ENCODE results near the gene PPARD. TPM values are rescaled to one million over a fixed set of nuclear protein-coding genes. Genes with fewer than 3 reads are reported as not detected.

The PPARD gene
- total and polyA plus RNA-seq, 2 of the 13 experiments (the other 11 are each of a cell fraction or from before 2014, with no cell fraction given) = 6.1 to 13.3 TPM

DNA sequence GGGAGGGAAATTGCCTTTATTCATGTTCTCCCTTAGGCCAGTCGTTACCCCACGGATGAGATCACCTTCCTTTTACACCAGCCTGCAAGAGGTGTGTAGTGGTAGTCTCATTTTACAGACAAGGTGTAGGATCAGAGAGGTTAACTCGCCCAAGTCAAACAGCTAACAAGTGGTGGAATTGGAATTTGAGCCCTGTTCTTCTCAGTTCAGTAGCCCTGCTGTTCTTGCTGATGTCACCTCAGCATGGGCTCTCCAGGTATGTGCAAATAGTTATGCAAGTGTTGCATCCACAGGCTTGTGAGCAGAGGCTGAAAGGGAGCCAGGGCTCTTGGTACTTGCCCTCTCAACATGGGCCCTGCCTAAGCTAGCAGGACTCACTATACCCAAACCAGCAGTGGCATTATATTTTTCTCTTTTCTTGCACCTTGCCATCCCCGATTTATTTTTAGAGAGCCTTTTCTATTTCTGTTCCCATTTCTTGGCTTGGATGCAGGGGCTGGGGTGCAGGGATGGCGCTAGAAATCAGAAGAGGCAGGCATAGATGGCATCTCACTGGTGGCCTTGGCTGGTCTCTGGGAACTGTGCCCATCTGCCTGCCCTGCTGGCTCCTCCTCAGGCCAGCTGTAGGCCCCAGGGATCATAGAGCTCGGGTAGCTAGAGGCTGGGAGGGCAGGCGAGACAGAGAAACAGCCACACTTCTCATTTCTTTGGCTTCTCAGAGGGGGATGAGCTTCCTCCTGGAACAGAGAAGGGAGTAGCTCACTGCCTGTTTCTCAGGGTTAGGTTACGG is 18.2 kb downstream of the PPARD start (continued):
- TF ChIP-seq SIN3B (IDR thresholded peaks at IDR 0.05; ENCODE audit: low read length) (no peak), KAT2B (IDR thresholded peaks at IDR 0.05; ENCODE audit: borderline replicate concordance, low read depth, low read length) (no peak), SCMH1 (CRISPR knock-in tag; IDR thresholded peaks at IDR 0.05; ENCODE audit: borderline replicate concordance) (no peak), ZNF441 (CRISPR knock-in tag; IDR thresholded peaks at IDR 0.05; ENCODE audit: borderline replicate concordance) (peak; percentile 68; the same call in 1 of the 2 replicates), ZNF772 (CRISPR knock-in tag; IDR thresholded peaks at IDR 0.05) (no peak), ZNF121 (CRISPR knock-in tag; IDR thresholded peaks at IDR 0.05) (no peak), DMAP1 (CRISPR knock-in tag; IDR thresholded peaks at IDR 0.05) (0 out of 2 replicates have a peak, but pooled peaks have one; percentile 41), ZNF468 (CRISPR knock-in tag; IDR thresholded peaks at IDR 0.05) (no peak), ZBTB7B (CRISPR knock-in tag; IDR thresholded peaks at IDR 0.05) (peak; percentile 52; the same call in 1 of the 2 replicates), U2AF1 (optimal IDR thresholded peaks at IDR 0.05; ENCODE audit: low read depth, low read length) (no peak), ZNF747 (CRISPR knock-in tag; IDR thresholded peaks at IDR 0.05; ENCODE audit: borderline replicate concordance) (no peak), ZC3H4 (CRISPR knock-in tag; IDR thresholded peaks at IDR 0.05; ENCODE audit: borderline replicate concordance) (no peak), YY1 (IDR thresholded peaks at IDR 0.05; ENCODE audit: insufficient read depth, insufficient replicate concordance, low read depth, low read length) (no peak), SRY (CRISPR knock-in tag; IDR thresholded peaks at IDR 0.05) (no peak)
- TF ChIP-seq, protein P1, sequence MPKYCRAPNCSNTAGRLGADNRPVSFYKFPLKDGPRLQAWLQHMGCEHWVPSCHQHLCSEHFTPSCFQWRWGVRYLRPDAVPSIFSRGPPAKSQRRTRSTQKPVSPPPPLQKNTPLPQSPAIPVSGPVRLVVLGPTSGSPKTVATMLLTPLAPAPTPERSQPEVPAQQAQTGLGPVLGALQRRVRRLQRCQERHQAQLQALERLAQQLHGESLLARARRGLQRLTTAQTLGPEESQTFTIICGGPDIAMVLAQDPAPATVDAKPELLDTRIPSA (CRISPR knock-in tag; IDR thresholded peaks at IDR 0.05; ENCODE audit: borderline replicate concordance) = no peak
- TF ChIP-seq, protein P2, sequence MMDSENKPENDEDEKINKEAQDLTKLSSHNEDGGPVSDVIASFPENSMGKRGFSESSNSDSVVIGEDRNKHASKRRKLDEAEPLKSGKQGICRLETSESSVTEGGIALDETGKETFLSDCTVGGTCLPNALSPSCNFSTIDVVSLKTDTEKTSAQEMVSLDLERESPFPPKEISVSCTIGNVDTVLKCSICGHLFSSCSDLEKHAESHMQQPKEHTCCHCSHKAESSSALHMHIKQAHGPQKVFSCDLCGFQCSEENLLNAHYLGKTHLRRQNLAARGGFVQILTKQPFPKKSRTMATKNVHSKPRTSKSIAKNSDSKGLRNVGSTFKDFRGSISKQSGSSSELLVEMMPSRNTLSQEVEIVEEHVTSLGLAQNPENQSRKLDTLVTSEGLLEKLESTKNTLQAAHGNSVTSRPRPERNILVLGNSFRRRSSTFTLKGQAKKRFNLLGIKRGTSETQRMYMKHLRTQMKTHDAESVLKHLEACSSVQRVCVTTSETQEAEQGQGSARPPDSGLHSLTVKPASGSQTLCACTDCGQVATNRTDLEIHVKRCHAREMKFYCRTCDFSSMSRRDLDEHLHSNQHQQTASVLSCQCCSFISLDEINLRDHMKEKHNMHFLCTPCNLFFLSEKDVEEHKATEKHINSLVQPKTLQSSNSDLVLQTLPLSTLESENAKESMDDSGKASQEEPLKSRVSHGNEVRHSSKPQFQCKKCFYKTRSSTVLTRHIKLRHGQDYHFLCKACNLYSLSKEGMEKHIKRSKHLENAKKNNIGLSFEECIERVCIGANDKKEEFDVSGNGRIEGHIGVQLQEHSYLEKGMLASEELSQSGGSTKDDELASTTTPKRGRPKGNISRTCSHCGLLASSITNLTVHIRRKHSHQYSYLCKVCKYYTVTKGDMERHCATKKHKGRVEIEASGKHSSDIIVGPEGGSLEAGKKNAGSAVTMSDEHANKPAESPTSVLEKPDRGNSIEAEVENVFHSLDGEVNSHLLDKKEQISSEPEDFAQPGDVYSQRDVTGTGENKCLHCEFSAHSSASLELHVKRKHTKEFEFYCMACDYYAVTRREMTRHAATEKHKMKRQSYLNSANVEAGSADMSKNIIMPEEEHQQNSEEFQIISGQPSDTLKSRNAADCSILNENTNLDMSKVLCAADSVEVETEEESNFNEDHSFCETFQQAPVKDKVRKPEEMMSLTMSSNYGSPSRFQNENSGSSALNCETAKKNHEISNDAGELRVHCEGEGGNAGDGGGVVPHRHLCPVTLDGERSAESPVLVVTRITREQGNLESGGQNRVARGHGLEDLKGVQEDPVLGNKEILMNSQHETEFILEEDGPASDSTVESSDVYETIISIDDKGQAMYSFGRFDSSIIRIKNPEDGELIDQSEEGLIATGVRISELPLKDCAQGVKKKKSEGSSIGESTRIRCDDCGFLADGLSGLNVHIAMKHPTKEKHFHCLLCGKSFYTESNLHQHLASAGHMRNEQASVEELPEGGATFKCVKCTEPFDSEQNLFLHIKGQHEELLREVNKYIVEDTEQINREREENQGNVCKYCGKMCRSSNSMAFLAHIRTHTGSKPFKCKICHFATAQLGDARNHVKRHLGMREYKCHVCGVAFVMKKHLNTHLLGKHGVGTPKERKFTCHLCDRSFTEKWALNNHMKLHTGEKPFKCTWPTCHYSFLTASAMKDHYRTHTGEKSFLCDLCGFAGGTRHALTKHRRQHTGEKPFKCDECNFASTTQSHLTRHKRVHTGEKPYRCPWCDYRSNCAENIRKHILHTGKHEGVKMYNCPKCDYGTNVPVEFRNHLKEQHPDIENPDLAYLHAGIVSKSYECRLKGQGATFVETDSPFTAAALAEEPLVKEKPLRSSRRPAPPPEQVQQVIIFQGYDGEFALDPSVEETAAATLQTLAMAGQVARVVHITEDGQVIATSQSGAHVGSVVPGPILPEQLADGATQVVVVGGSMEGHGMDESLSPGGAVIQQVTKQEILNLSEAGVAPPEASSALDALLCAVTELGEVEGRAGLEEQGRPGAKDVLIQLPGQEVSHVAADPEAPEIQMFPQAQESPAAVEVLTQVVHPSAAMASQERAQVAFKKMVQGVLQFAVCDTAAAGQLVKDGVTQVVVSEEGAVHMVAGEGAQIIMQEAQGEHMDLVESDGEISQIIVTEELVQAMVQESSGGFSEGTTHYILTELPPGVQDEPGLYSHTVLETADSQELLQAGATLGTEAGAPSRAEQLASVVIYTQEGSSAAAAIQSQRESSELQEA (CRISPR knock-in tag; IDR thresholded peaks at IDR 0.05; ENCODE audit: not compliant biosample characterization) = peak; percentile 24
- TF ChIP-seq, protein P3, sequence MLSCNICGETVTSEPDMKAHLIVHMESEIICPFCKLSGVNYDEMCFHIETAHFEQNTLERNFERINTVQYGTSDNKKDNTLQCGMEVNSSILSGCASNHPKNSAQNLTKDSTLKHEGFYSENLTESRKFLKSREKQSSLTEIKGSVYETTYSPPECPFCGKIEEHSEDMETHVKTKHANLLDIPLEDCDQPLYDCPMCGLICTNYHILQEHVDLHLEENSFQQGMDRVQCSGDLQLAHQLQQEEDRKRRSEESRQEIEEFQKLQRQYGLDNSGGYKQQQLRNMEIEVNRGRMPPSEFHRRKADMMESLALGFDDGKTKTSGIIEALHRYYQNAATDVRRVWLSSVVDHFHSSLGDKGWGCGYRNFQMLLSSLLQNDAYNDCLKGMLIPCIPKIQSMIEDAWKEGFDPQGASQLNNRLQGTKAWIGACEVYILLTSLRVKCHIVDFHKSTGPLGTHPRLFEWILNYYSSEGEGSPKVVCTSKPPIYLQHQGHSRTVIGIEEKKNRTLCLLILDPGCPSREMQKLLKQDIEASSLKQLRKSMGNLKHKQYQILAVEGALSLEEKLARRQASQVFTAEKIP (CRISPR knock-in tag; IDR thresholded peaks at IDR 0.05; ENCODE audit: borderline replicate concordance) = no peak
- TF ChIP-seq, protein P4, sequence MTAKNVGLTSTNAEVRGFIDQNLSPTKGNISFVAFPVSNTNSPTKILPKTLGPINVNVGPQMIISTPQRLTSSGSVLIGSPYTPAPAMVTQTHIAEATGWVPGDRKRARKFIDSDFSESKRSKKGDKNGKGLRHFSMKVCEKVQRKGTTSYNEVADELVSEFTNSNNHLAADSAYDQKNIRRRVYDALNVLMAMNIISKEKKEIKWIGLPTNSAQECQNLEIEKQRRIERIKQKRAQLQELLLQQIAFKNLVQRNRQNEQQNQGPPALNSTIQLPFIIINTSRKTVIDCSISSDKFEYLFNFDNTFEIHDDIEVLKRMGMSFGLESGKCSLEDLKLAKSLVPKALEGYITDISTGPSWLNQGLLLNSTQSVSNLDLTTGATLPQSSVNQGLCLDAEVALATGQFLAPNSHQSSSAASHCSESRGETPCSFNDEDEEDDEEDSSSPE (CRISPR knock-in tag; IDR thresholded peaks at IDR 0.05) = 0 out of 2 replicates have a peak, but pooled peaks have one; percentile 25

All from HepG2 (cell line).